Mucosa of descending colon (tissue), 3 donors: ENCODE data around the gene TGFA. TPM values are rescaled to one million over a fixed set of nuclear protein-coding genes. Genes with fewer than 3 reads are reported as not detected.

Source experiments
- ATAC-seq: fragments of 200-7000 bp; cut with Tn5 transposase; one replicate; pipeline ENCODE4 v1.9.1; 2020; ENCODE audit warnings: mild to moderate bottlenecking, moderate library complexity
- DNase-seq, 3 donors: peaks; one replicate each; pipeline ENCODE4 v3.0.0-alpha.2; 2020
- H3K36me3 ChIP-seq: fragments of 200-600 bp; one replicate; pipeline ENCODE4 v1.8.0; 2021; ENCODE audit warnings: low read depth, mild to moderate bottlenecking
- H3K4me1 ChIP-seq: fragments of 200-600 bp; one replicate; pipeline ENCODE4 v1.8.0; 2021; ENCODE audit warnings: low read depth, mild to moderate bottlenecking
- H3K4me3 ChIP-seq: fragments of 200-600 bp; one replicate; pipeline ENCODE4 v1.8.0; 2021; ENCODE audit warnings: mild to moderate bottlenecking
- H3K9me3 ChIP-seq: fragments of 200-600 bp; one replicate; pipeline ENCODE4 v1.8.0; 2021; ENCODE audit warnings: mild to moderate bottlenecking
- CTCF ChIP-seq: fragments of 200-600 bp; IDR thresholded peaks from one replicate; pipeline ENCODE4 v1.8.0; 2022; ENCODE audit warnings: antibody characterized with exemption, mild to moderate bottlenecking
- intact Hi-C, 2 donors: fragments of 100-400 bp; cut with DNase I in 1 of 2; cut with micrococcal nuclease in 1 of 2; formaldehyde crosslinking; loops; one replicate each; pipeline versions ENCODE4 v1.11.0 to v1.11.1; 2022; cut with DNase I, micrococcal nuclease
- total RNA-seq, 3 donors: library from RNA; stranded (reverse); fragmentation: NEBNext Ultra II Directional in 2 of 3; extraction: Animal tissue kit (Norgen Biotek cat#: 25700) in 2 of 3; gene quantifications; one replicate each; pipeline versions ENCODE4 v1.2.1 to v1.2.4, GENCODE V29; 2021 to 2023
- donor health status: DM: no; HTN: no; CAD: no; lungs with moderate emphysema.
- donor health status: DM: no; HTN: no; CAD: no.
- donor health status: DM: no; HTN: yes; CAD: no.

TGFA gene
- total RNA-seq, 3 donors from 2014 or later: 13.5 to 33.5 (median 24.7) TPM

GRCh38 chr2:70480468-70480867, 73.2 kb downstream of the TGFA start:
- no peaks in the 10 kb centered on the region for H3K9me3 ChIP-seq
- intact Hi-C loops: no loop called here
- H3K36me3 ChIP-seq: no peaks in the 10 kb centered on the region
- DNase-seq (no peak), ATAC-seq (no peak)
- TF ChIP-seq CTCF: no peak
- H3K4me3 ChIP-seq: no peak overlapping the region
- no peaks in the 10 kb centered on the region for H3K4me1 ChIP-seq

GRCh38 chr2:70479816-70480215, 73.8 kb downstream of the TGFA start:
- Histone ChIP-seq H3K4me1 (no peaks in the 10 kb centered on the region), H3K4me3 (no peak overlapping the region), H3K36me3 (no peaks in the 10 kb centered on the region), H3K9me3 (no peaks in the 10 kb centered on the region)
- ATAC-seq (no peak), DNase-seq (no peak)
- no peak for TF ChIP-seq CTCF
- intact Hi-C loops: no loop called here

- Histone ChIP-seq H3K4me3 (no peak overlapping the region), H3K9me3 (no peaks in the 10 kb centered on the region), H3K36me3 (no peaks in the 10 kb centered on the region), H3K4me1 (no peaks in the 10 kb centered on the region)
- no peak for TF ChIP-seq CTCF
- intact Hi-C loops: no loop called here
- DNase-seq (peak in 1 of 3 donors; percentile 45), ATAC-seq (peak; percentile 87)
Measured at GRCh38 chr2:70477441-70477844, 76.2 kb downstream of the TGFA start.

- Histone ChIP-seq H3K36me3 (no peaks in the 10 kb centered on the region), H3K9me3 (no peaks in the 10 kb centered on the region), H3K4me1 (no peaks in the 10 kb centered on the region), H3K4me3 (no peak overlapping the region)
- DNase-seq: no peak
- intact Hi-C loops: no loop called here
- ATAC-seq: peak; percentile 35
- no peak for TF ChIP-seq CTCF
Measured at GRCh38 chr2:70475266-70475665, 78.4 kb downstream of the TGFA start.

GRCh38 chr2:70474256-70474848, 79.3 kb downstream of the TGFA start:
- ATAC-seq (no peak), DNase-seq (no peak)
- no peak for TF ChIP-seq CTCF
- no peaks in the 10 kb centered on the region for H3K36me3 ChIP-seq
- H3K4me3 ChIP-seq: no peak overlapping the region
- no peaks in the 10 kb centered on the region for H3K4me1 ChIP-seq
- no peaks in the 10 kb centered on the region for H3K9me3 ChIP-seq
- intact Hi-C loops: no loop called here
